NCI-H2171 treated with DMSO at 0.1 percent for 48 hours (cell line): ENCODE measurements around the gene BRIX1.
"Not testable (repeated sequence)": the region's sequence is repeated elsewhere in the genome, so short reads cannot be mapped to it uniquely, and the experiment has no call there.

ENCODE experiments used
- DNase-seq: peaks from one replicate; lab custom pipeline; 2025; lab: John Stamatoyannopoulos, UW

Gene BRIX1

GRCh38 chr5:34967540-34967939 is 52.0 kb downstream of the BRIX1 start:
- no peak for DNase-seq

GRCh38 chr5:34968258-34968657 is 52.7 kb downstream of the BRIX1 start:
- DNase-seq = no peak

- no peak for DNase-seq
Measured at GRCh38 chr5:34970552-34970951, 55.0 kb downstream of the BRIX1 start.

GRCh38 chr5:34971655-34972054 is 56.1 kb downstream of the BRIX1 start:
- DNase-seq = not testable (repeated sequence)
